ENCODE data around the gene RBM33.

Gene RBM33

DNA sequence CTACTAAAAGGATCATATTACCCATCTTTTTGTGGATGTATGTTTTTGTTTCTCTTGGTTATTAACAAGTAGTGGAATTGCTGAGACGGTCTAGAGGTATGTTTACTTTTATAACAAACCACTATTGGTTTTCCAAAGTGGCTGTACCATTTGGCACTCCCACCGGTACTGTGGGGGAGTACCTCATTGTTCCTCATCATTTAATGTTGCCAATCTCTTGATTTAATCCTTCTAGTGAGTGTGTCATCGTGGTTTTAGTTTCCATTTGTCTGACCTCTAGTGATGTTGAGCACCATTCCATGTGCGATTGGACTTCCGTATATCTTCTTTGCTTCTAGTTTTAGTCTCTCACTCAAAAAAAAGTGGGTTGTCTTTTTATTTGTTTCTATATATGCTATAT, 50.4 kb downstream of the RBM33 start:
- no peak for DNase-seq (ENCODE audit: low read depth in 2 of 2)

- DNase-seq (ENCODE audit: low read depth in 2 of 2) = no peak
Measured at GRCh38 chr7:155696747-155697146, 52.3 kb downstream of the RBM33 start.

GRCh38 chr7:155698633-155699032, 54.2 kb downstream of the RBM33 start:
- DNase-seq (ENCODE audit: low read depth in 2 of 2) = no peak

DNA sequence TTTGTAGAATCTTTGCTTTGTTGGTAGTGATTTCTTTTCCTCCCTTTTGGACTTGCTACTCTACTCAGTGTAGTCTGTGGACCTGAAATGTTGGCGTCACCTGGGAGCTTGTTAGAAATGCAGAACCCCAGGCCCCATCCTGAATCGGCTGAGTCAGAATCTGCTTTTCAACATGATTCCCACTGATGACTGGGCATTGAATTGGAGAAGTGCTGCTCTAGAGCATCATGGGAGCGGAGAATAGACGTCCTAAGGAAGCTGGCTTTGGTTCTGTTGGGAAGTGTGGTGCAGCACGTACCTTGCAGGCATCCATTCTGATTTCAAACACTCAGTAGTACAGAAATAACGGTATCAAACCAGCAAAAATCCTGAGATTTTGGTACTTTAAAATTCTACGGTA, 54.7 kb downstream of the RBM33 start:
- no peak for DNase-seq (ENCODE audit: low read depth in 2 of 2)

DNA sequence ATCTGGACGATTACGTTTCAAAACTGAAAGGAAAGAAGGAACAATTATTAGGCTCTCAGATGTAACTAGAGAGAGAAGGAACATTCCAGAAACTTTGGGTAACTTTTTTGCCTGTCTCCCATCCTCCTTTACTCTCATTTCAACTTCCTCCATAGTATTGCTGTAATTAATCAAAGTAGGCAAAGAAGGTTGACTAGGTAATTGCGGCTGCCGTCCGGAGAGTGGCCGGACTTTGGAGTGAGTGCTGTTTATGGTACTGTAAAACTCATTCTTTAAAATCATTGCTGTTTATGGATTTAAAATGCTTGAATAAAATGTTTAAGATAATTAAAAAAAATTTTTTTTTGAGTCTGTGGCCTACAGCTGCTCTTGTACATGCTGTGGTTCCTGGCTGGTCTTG, 56.4 kb downstream of the RBM33 start:
- no peak for DNase-seq (ENCODE audit: low read depth in 2 of 2)

DNA sequence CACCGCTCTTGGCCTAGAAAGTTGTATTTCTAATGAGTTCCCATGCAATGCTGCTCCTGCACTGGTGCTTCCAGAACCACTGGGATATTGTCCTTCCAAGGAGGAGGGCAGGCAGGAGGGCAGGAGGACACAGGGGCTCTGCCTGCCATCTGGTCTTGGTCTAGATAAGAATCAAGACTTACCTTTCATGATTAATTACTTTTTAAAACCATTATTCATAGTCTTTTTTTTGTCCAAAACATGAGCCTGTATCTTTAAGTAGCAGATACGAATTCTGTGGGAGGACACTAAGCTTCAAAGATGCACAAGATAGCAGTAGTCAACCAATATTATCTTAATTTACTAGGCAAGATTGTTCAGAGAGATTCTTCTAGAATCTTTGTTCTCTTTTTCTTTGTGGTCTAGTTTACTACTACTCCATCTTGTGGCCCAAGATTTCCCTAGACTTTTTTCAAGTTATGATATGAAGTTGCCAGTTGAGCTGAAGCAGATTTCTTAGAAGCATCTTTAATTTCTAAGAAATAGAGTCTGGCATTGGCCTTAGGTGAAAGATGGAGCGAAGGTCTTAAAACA, 57.6 kb downstream of the RBM33 start:
- no peak for DNase-seq (ENCODE audit: low read depth in 2 of 2)

- DNase-seq (ENCODE audit: low read depth in 2 of 2) = no peak
Measured at GRCh38 chr7:155702616-155703015, 58.2 kb downstream of the RBM33 start.

- no peak for DNase-seq (ENCODE audit: low read depth in 2 of 2)
Measured at GRCh38 chr7:155705623-155706360, 61.3 kb downstream of the RBM33 start.

DNA sequence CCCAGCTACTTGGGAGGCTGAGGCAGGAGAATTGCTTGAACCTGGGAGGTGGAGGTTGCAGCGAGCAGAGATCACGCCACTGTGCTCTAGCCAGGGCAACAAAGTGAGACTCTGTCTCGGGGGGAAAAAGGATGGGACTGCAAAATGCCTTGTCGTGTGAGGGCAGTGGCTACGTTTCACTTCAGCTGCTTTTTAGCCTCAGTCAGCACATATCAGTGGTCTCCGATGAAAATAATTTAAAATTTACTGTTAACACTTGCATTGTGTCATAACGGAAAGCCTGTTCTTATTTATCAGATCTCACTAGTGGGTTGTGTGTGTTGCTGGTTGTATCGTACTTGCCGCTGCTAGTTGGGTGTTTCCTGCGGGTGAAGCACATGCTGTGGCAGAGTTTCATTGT, 61.9 kb downstream of the RBM33 start:
- no peak for DNase-seq (ENCODE audit: low read depth in 2 of 2)

GRCh38 chr7:155709453-155709852, 65.0 kb downstream of the RBM33 start:
- no peak for DNase-seq (ENCODE audit: low read depth in 2 of 2)

GRCh38 chr7:155710031-155710430, 65.6 kb downstream of the RBM33 start:
- no peak for DNase-seq (ENCODE audit: low read depth in 2 of 2)

DNA sequence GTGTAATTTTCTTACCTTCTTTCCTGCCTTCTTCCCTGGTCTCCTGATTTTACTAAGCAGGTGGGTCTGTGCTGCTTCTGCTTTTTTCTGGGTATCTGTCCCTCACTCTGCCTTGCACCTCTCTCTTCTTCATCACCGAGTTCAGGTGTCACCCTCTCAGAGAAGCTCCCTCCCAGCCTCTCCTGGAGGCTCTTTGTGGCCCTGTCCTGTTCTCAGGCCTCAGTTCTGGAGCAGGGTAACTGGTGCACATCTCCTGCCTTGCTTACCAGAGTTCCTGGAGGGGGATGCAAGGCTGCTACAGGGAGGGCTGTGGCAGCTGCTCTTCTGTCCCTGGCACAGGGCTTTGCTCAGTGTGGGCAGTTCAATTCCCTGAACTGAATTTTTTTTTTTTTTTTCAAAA, 66.1 kb downstream of the RBM33 start:
- DNase-seq (ENCODE audit: low read depth in 2 of 2) = no peak

GRCh38 chr7:155711081-155711480, 66.6 kb downstream of the RBM33 start:
- no peak for DNase-seq (ENCODE audit: low read depth in 2 of 2)

- DNase-seq (ENCODE audit: low read depth in 2 of 2) = no peak
Measured at GRCh38 chr7:155713384-155713783, 68.9 kb downstream of the RBM33 start.

GRCh38 chr7:155714702-155715101, 70.2 kb downstream of the RBM33 start:
- DNase-seq (ENCODE audit: low read depth in 2 of 2) = no peak

DNA sequence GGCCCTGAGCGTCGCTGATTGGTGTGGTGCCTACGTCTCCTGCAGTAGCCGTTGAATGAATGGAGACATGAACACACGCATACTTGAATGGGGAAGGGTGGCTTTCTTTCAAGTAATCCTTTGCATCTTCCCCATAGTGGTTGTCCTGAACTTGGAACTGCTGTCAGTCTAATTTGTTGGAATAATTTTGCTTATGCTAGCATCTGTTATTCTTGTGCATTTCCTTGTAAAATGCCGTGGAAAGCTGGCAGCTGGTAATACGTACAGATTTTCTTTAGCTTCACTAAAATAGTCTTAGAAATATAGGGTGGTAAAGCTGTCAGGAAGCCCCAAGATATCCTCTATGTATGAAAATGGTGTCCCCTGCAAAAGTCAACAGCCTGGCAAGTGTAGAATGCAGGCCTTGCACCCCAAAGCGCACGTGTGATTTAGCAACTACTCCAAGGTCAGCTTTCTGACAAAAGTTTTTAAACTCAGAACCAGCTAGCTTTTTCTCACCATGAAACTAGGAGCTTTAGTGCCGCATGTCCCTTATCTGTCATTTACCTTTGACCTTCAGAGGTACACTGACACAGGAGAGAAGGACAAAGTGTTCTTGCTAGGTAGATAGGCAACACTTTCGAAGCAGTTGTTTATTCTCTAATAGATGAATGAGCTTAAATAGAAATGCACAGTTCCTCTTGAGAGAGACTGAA, 70.8 kb downstream of the RBM33 start:
- DNase-seq (ENCODE audit: low read depth in 2 of 2) = no peak

GRCh38 chr7:155717010-155717744, 72.7 kb downstream of the RBM33 start:
- no peak for DNase-seq (ENCODE audit: low read depth in 2 of 2)

- DNase-seq (ENCODE audit: low read depth in 2 of 2) = no peak
Measured at GRCh38 chr7:155721056-155721455, 76.6 kb downstream of the RBM33 start.

DNA sequence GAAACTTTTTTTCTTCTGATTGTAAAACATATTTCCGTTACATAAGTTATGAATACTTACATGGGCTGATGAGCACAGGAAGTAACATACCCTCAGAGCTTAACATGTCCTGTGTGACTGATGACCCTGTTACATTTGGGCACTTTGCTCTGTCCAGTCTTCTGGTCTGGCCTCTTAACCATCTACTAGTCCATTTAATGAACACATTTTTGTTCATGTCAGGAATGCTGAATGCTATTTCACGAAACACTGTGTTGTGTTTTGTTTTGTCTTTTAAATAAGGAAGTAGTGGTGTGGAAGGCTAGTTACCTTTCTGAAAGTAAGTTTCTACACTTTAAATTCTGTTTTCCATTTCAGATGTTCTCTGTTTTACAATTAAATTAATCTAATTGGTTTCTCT, 77.7 kb downstream of the RBM33 start:
- DNase-seq (ENCODE audit: low read depth in 2 of 2) = no peak

DNA sequence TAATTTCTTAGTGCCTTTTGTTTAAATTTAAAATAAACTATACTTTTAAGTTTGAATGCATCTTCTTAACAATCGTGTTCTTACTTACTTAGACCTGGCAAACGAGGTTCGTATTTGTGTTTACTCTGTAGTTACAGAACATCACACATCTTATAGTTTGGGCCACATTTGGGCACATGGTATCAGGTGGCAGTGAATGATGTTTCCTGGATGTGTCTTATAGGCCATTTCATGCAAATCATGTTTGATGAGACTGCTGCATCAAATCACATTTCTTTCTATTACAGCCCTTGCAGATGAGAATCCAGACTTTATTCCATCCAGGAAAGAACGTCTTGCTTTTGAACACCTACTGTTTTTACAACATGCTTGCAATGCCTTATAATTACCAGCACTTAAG, 78.5 kb downstream of the RBM33 start:
- DNase-seq (ENCODE audit: low read depth in 2 of 2) = no peak

GRCh38 chr7:155724327-155725005, 80.0 kb downstream of the RBM33 start:
- no peak for DNase-seq (ENCODE audit: low read depth in 2 of 2)

DNA sequence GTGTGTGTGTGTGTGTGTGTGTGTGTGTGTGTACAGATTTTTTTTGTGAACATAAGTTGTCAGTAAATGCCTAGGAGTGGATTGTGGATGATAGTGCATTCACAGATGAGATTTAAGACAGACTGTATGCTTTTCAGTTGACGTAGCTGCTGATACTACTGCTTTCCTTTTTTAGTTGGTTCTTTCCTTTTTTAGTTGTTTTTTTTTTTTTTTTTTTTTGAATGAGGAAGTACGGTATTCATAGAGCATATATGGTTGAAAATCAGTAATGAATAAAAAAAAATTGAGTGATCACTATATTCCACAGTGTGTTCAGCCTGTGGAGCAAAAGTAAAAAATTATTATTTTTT, 80.5 kb downstream of the RBM33 start:
- DNase-seq (ENCODE audit: low read depth in 2 of 2) = no peak
